HG02763 (cell line): ENCODE data around the gene ARHGDIB.

ENCODE experiments used
- ATAC-seq: cut with Tn5 transposase; IDR thresholded peaks from one replicate; pipeline ENCODE4 v1.9.1; 2021; ENCODE audit warnings: mild to moderate bottlenecking, moderate library complexity; ENCODE audit not compliant: unreplicated experiment

Gene ARHGDIB

GRCh38 chr12:14901228-14901562 lies 60.2 kb downstream of the ARHGDIB start:
- ATAC-seq, result no peak

- ATAC-seq, result no peak
These were observed 60.7 kb downstream of the ARHGDIB start for GRCh38 chr12:14900521-14901227.

- no peak for ATAC-seq
These were observed 64.8 kb downstream of the ARHGDIB start for GRCh38 chr12:14896521-14897169.

GRCh38 chr12:14893506-14894250 lies 67.7 kb downstream of the ARHGDIB start:
- no peak for ATAC-seq

GRCh38 chr12:14892726-14893505 lies 68.5 kb downstream of the ARHGDIB start:
- no peak for ATAC-seq
